CD4-positive, CD25-positive, alpha-beta regulatory T cell (primary cell): ENCODE measurements around the gene NCOR2. TPM values are rescaled to one million over a fixed set of nuclear protein-coding genes. Genes with fewer than 3 reads are reported as not detected.

Experiments
- ATAC-seq, 2 donors: fragments of 150-1000 bp; cut with Tn5 transposase; one replicate each; pipeline ENCODE4 v1.10.0; 2021; ENCODE audit warnings: low read depth in 2 of 2, moderate number of reproducible peaks in 2 of 2, moderate library complexity in 1 of 2
- DNase-seq, 3 donors: peaks; one replicate each; pipeline versions ENCODE4 v3.0.0 to v3.0.0-alpha.2; 2012 to 2022; ENCODE audit warnings: mixed read lengths in 1 of 3
- H3K27ac ChIP-seq: one replicate; pipeline ENCODE4 v1.7.0; 2013; ENCODE audit warnings: mild to moderate bottlenecking, low read length; ENCODE audit not compliant: insufficient read depth, poor library complexity, severe bottlenecking
- H3K27me3 ChIP-seq: one replicate; pipeline ENCODE4 v1.7.0; 2013; ENCODE audit warnings: low read length; ENCODE audit not compliant: control insufficient read depth, insufficient read depth
- H3K36me3 ChIP-seq: one replicate; pipeline ENCODE4 v1.7.0; 2013; ENCODE audit warnings: mild to moderate bottlenecking, low read length, moderate library complexity; ENCODE audit not compliant: control insufficient read depth, insufficient read depth
- H3K4me1 ChIP-seq: 2 replicates; pipeline ENCODE4 v1.7.0; 2013; ENCODE audit warnings: mild to moderate bottlenecking, low read length; ENCODE audit not compliant: insufficient read depth, control insufficient read depth, poor library complexity, severe bottlenecking
- H3K4me3 ChIP-seq: one replicate; pipeline ENCODE4 v1.7.0; 2013; ENCODE audit warnings: low read depth, mild to moderate bottlenecking, low read length, moderate library complexity
- H3K9me3 ChIP-seq, 2 experiments: 1 replicate in 1 of 2; 2 replicates in 1 of 2; pipeline ENCODE4 v1.7.0; 2013; ENCODE audit warnings: low read length in 2 of 2, mild to moderate bottlenecking in 1 of 2, moderate library complexity in 1 of 2; ENCODE audit not compliant: control insufficient read depth in 2 of 2
- H3K27ac Mint-ChIP-seq, 3 donors: one replicate each; pipeline ENCODE4 v1.8.0; 2020 to 2022; ENCODE audit warnings: mild to moderate bottlenecking in 3 of 3, mixed read lengths in 3 of 3, moderate library complexity in 2 of 3
- H3K27me3 Mint-ChIP-seq: one replicate; pipeline ENCODE4 v1.8.0; 2022; ENCODE audit warnings: mild to moderate bottlenecking, mixed read lengths
- H3K36me3 Mint-ChIP-seq: one replicate; pipeline ENCODE4 v1.8.0; 2020; ENCODE audit warnings: mixed read lengths
- H3K4me1 Mint-ChIP-seq, 4 donors: one replicate each; pipeline ENCODE4 v1.8.0; 2020 to 2022; ENCODE audit warnings: mixed read lengths in 4 of 4, mild to moderate bottlenecking in 1 of 4
- H3K4me3 Mint-ChIP-seq, 4 donors: one replicate each; pipeline ENCODE4 v1.8.0; 2020 to 2022; ENCODE audit warnings: mild to moderate bottlenecking in 4 of 4, mixed read lengths in 4 of 4, moderate library complexity in 3 of 4
- H3K9me3 Mint-ChIP-seq, 7 donors: one replicate each; pipeline ENCODE4 v1.8.0; 2020 to 2022; ENCODE audit warnings: mixed read lengths in 7 of 7, mild to moderate bottlenecking in 3 of 7, moderate library complexity in 2 of 7
- polyA plus RNA-seq, 4 donors: library from polyadenylated mRNA; unstranded; fragments of 300-500 nt; fragmentation: Illumina TruSeq; gene quantifications; one replicate each; pipeline ENCODE4 v1.2.3, GENCODE V29; 2021
- total RNA-seq: library from RNA; stranded (reverse); gene quantifications from one replicate; pipeline ENCODE4 v1.2.3, GENCODE V29; 2022

Gene NCOR2
- total and polyA plus RNA-seq, 5 donors from 2014 or later: 2.0 to 134 (median 2.5) TPM

GRCh38 chr12:124529565-124530276, 37.7 kb downstream of the NCOR2 start:
- Mint-ChIP-seq H3K36me3 (peaks cover 16% of the 10 kb centered on the region), H3K27me3 (no peaks in the 10 kb centered on the region), H3K27ac (no peak overlapping the region), H3K4me1 (peaks cover 0 to 11% (median 9%) of the 10 kb centered on the region in 4 donors), H3K4me3 (no peak overlapping the region), H3K9me3 (no peaks in the 10 kb centered on the region)
- no peaks in the 10 kb centered on the region for H3K27me3 ChIP-seq
- H3K9me3 ChIP-seq: no peaks in the 10 kb centered on the region
- H3K27ac ChIP-seq: no peak overlapping the region
- DNase-seq (no peak), ATAC-seq (no peak)
- no peaks in the 10 kb centered on the region for H3K4me1 ChIP-seq
- no peaks in the 10 kb centered on the region for H3K36me3 ChIP-seq
- H3K4me3 ChIP-seq: no peak overlapping the region

DNA sequence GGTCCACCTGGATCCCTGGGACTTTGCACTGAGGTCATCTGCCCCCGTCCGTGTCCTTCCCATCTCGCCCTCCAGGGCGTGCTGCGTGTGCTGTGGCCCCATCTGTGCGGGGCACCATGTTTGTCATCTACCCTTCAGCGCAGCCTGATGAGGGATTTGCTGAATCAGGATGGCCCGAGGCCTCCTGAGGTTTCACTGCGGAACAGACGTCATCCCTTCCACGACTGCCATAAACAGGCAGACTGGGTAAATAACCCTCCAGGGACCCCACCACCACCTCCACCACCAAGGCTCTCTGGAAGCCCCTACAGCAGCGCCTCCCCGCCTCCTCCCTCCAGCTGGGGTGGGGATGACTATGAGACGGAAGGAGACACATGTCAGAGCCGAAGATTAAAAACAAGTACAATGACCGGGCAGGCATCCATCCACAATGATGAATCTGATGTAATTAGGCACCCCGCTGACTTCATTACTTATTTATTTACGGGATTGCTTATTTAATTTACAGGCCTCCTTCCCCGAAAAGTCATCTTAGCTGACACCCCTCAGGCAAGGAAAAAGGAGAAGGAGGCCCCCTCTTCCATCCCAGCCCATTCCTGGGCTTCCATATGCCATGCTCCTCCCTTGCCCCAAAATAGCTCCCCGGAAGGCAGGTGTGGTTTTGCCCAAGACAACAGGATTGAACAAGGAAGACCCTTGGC, 39.4 kb downstream of the NCOR2 start:
- H3K4me1 Mint-ChIP-seq: peaks cover 0 to 20% (median 9%) of the 10 kb centered on the region in 4 donors
- no peaks in the 10 kb centered on the region for H3K27me3 Mint-ChIP-seq
- H3K9me3 ChIP-seq: no peaks in the 10 kb centered on the region
- H3K36me3 ChIP-seq: no peaks in the 10 kb centered on the region
- no peak overlapping the region for H3K4me3 Mint-ChIP-seq
- H3K27me3 ChIP-seq: no peaks in the 10 kb centered on the region
- H3K36me3 Mint-ChIP-seq: peaks cover 16% of the 10 kb centered on the region
- H3K27ac ChIP-seq: no peak overlapping the region
- no peaks in the 10 kb centered on the region for H3K4me1 ChIP-seq
- H3K4me3 ChIP-seq: no peak overlapping the region
- H3K27ac Mint-ChIP-seq: peak overlapping the region in 2 of 3 donors; percentile 20 to 63
- ATAC-seq (no peak), DNase-seq (no peak)
- H3K9me3 Mint-ChIP-seq: no peaks in the 10 kb centered on the region

DNA sequence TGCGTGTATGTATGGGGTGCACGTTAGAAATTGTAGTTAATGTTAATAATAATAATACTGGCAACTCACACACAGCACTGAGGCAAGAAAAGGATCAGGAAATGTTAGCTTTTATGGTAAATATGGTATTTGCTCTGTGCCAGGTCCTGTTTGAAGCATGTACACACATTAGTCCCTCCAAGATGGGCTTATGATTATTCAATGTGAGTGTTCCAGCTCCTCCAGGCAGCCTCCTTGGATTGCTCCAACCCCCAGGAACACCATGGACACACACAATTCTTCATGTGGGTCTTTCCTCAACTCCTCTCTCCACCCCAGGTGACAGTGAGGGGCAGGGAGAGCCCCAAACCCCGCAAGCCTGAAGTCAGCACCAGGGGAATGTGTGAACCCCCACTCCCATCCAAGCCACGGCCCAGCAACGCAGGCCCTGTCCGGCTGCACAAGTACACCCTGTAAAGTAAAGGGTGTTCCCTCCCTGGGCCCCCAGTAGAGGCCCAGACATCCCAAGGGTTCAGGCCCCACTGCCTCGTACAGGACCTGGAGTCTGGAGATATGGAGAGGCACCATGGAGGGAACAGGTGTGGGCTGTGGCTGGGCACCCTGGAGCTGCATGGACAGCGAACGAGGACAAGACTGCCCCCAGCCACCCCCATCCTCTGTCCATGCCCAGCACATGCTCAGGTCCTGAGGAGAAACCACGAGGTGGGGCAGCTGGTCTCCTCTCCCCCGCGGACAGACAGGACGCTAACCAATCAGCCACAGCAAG, 41.3 kb downstream of the NCOR2 start:
- no peak for DNase-seq
- H3K27ac Mint-ChIP-seq: no peak overlapping the region
- H3K27me3 Mint-ChIP-seq: no peaks in the 10 kb centered on the region

GRCh38 chr12:124525455-124525854, 42.0 kb downstream of the NCOR2 start:
- peaks cover 17% of the 10 kb centered on the region for H3K36me3 Mint-ChIP-seq
- no peak overlapping the region for H3K4me3 Mint-ChIP-seq
- ATAC-seq (no peak), DNase-seq (no peak)
- H3K9me3 Mint-ChIP-seq: no peaks in the 10 kb centered on the region
- H3K27ac Mint-ChIP-seq: peak overlapping the region in 2 of 3 donors; percentile 49 to 76
- Histone ChIP-seq H3K27ac (no peak overlapping the region), H3K9me3 (no peaks in the 10 kb centered on the region), H3K27me3 (no peaks in the 10 kb centered on the region), H3K4me3 (no peak overlapping the region), H3K4me1 (peaks cover 2% of the 10 kb centered on the region), H3K36me3 (no peaks in the 10 kb centered on the region)
- H3K4me1 Mint-ChIP-seq: peaks cover 0 to 26% (median 9%) of the 10 kb centered on the region in 4 donors
- H3K27me3 Mint-ChIP-seq: no peaks in the 10 kb centered on the region

More for the DNA sequence above, 41.3 kb downstream of the NCOR2 start:
- Histone ChIP-seq H3K4me3 (no peak overlapping the region), H3K9me3 (no peaks in the 10 kb centered on the region), H3K27ac (no peak overlapping the region), H3K36me3 (no peaks in the 10 kb centered on the region), H3K27me3 (no peaks in the 10 kb centered on the region), H3K4me1 (peaks cover 2% of the 10 kb centered on the region)
- no peak for ATAC-seq
- H3K36me3 Mint-ChIP-seq: peaks cover 19% of the 10 kb centered on the region
- no peaks in the 10 kb centered on the region for H3K9me3 Mint-ChIP-seq
- H3K4me1 Mint-ChIP-seq: peaks cover 0 to 25% (median 10%) of the 10 kb centered on the region in 4 donors
- H3K4me3 Mint-ChIP-seq: no peak overlapping the region

DNA sequence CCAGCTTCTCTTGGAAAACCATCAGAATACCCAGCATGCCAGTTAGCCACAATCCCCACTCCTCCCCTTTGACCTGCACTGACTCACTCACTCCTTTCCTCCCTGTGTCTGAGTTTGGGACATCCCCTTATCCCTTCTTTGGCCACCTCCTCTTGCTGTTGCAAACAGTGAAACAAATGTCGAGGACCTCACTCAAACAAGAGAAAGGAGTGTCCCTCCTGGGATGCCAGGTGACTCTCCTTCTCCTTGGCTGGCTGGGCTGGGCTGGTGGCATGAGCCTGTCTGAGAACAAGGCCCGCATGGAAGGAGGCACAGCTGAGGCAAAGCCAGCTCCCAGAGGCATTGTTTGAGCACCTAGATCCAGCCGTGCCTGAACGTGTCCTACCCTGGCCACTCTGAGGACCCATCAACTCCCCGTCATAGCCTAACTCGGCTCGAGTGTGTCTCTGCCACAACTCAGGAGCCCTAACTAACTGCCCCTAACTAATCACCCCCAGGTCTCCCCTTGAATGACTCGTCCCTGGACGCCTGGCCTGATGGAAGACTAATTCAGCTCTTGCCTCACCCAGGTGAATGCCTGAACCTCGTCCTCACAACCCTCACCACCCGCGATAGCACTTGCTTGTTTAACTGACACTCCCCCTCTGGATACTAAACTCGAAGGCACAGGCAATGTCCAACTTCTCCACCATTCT, 43.0 kb downstream of the NCOR2 start:
- Histone ChIP-seq H3K9me3 (no peaks in the 10 kb centered on the region), H3K36me3 (no peaks in the 10 kb centered on the region), H3K4me1 (peaks cover 2% of the 10 kb centered on the region), H3K4me3 (no peak overlapping the region), H3K27me3 (no peaks in the 10 kb centered on the region), H3K27ac (no peak overlapping the region)
- Mint-ChIP-seq H3K36me3 (peaks cover 11% of the 10 kb centered on the region), H3K27me3 (no peaks in the 10 kb centered on the region), H3K4me1 (peaks cover 0 to 28% (median 10%) of the 10 kb centered on the region in 4 donors), H3K4me3 (no peak overlapping the region), H3K9me3 (no peaks in the 10 kb centered on the region), H3K27ac (peak overlapping the region in 1 of 3 donors; percentile 29)
- no peak for DNase-seq
- no peak for ATAC-seq

DNA sequence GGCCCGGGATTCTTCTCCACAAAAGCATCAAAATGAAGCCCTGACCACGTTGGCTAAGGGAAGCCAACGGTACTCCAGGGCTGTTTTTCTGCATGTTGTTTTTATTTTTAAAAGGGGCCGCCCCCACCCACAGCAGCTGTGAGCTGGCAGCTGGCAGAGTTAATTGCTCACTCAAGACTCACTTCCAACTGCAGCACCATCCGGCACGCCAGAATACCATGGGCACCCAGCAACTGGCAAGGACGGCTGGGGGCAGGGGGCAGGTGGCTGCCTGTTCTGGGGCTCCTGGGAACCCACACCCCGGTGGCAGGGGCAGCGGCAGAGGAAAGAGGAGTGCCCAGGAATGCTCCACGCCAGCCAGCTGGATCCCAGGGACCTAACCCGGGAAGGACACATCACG, 44.3 kb downstream of the NCOR2 start:
- Mint-ChIP-seq H3K4me3 (no peak overlapping the region), H3K36me3 (peaks cover 6% of the 10 kb centered on the region), H3K9me3 (no peaks in the 10 kb centered on the region), H3K4me1 (peaks cover 0 to 30% (median 9%) of the 10 kb centered on the region in 4 donors), H3K27me3 (no peaks in the 10 kb centered on the region), H3K27ac (no peak overlapping the region)
- no peak for ATAC-seq
- Histone ChIP-seq H3K27ac (no peak overlapping the region), H3K9me3 (no peaks in the 10 kb centered on the region), H3K27me3 (no peaks in the 10 kb centered on the region), H3K4me3 (no peak overlapping the region), H3K36me3 (no peaks in the 10 kb centered on the region), H3K4me1 (peaks cover 2% of the 10 kb centered on the region)
- DNase-seq: no peak

- H3K4me1 ChIP-seq: peaks cover 2% of the 10 kb centered on the region
- Mint-ChIP-seq H3K4me1 (peaks cover 0 to 32% (median 6%) of the 10 kb centered on the region in 4 donors), H3K27ac (peak overlapping the region in 2 of 3 donors; percentile 11 to 52), H3K36me3 (peaks cover 3% of the 10 kb centered on the region), H3K9me3 (no peaks in the 10 kb centered on the region), H3K27me3 (no peaks in the 10 kb centered on the region), H3K4me3 (no peak overlapping the region)
- H3K27ac ChIP-seq: no peak overlapping the region
- H3K4me3 ChIP-seq: no peak overlapping the region
- no peak for ATAC-seq
- no peaks in the 10 kb centered on the region for H3K27me3 ChIP-seq
- no peaks in the 10 kb centered on the region for H3K9me3 ChIP-seq
- DNase-seq: no peak
- H3K36me3 ChIP-seq: no peaks in the 10 kb centered on the region
These were observed 46.5 kb downstream of the NCOR2 start for GRCh38 chr12:124520907-124521306.
